ENCODE data around the gene DENND10. TPM values are rescaled to one million over a fixed set of nuclear protein-coding genes. Genes with fewer than 3 reads are reported as not detected.
"Not testable (repeated sequence)": the region's sequence is repeated elsewhere in the genome, so short reads cannot be mapped to it uniquely, and the experiment has no call there.

The DENND10 gene
- 45.9 and 56.3 TPM in 2 replicates for total RNA-seq

DNA sequence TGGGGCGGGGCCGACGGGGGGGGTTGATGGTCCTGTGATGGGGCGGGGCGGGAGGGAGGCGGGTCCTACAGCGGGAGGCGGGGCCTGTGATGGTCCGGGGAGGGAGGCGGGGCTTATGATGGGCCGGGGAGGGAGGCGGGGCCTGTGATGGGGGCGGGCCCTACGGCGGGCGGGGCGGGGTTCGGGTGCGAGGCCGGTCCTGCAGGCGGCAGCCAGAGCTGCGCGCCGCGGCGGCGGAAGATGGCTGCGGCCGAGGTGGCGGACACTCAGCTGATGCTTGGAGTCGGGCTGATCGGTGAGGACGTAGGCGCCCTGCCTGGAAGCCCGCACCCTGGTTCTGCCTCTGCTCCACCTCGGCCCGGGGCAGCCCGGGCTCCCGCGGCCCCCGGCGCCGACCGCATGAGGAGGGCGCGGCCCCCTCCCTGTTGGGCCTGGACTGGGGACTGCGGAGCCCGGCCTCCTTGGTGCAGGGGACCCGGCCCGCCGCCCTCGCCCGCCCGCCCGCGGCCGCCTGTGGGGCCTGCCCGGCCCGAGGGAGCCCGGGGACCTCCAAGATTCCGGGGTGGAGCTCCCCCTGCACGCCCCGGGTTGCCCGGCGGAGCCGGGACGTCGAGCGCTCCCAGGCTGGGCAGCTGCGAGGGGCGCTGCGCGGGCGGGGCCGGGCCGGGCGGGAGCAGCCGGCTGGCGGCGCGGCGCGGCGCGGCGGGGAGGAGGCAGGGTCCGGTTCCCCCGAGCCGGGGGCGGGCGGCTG is at the start of gene DENND10:
TSS of gene DENND10 (plus strand) at position 211 of the 751 bp plus-strand sequence. CDS start at position 241, 30 bp downstream.
- DNase-seq (ENCODE audit: low read depth, low spot score): peak; percentile 52

DNA sequence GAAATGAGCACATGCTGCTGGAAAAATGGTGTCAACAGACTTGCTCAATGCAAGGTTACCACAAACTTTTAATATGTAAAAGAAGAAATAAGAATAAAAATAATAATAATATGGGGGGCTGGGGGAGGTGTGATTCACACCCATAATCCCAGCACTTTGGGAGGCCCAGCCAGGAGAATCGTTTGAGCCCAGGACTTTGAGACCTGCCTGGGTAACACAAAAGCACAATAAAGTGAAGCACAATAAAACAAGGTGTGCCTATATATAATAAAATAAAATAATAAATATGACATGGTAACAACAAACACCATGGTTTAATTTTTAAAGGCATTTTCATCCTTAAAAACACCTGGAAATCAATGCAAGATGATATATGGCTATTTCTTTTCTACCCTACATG is 48.4 kb upstream of the DENND10 start:
- DNase-seq (ENCODE audit: low read depth, low spot score): no peak

GRCh38 chr10:119058010-119058409 is 45.9 kb upstream of the DENND10 start:
- DNase-seq (ENCODE audit: low read depth, low spot score): no peak

DNA sequence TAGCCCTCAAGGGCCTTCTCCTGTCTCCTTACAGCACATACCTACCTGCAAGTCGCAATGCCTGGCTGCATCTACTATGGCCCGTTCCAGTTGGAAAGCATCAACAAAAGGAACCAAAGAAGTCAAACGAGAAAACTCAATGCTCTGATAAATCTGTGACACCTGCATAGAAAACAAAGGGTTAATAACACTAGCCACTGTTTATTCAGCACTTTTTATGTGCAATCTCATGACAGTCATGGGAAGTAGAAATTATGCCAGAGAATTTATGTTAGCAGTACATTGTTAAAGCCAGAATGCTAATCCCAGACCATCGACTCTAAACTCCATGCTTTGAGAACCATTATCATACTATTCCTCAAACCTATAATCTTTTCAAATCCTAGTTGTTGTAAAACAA is 44.4 kb upstream of the DENND10 start:
- no peak for DNase-seq (ENCODE audit: low read depth, low spot score)

- no peak for DNase-seq (ENCODE audit: low read depth, low spot score)
These were observed 43.8 kb upstream of the DENND10 start for GRCh38 chr10:119060107-119060506.

- no peak for DNase-seq (ENCODE audit: low read depth, low spot score)
These were observed 42.6 kb upstream of the DENND10 start for GRCh38 chr10:119061352-119061751.

- no peak for DNase-seq (ENCODE audit: low read depth, low spot score)
These were observed 42.0 kb upstream of the DENND10 start for GRCh38 chr10:119061926-119062325.

- DNase-seq (ENCODE audit: low read depth, low spot score): no peak
These were observed 33.3 kb upstream of the DENND10 start for GRCh38 chr10:119070395-119071165.

DNA sequence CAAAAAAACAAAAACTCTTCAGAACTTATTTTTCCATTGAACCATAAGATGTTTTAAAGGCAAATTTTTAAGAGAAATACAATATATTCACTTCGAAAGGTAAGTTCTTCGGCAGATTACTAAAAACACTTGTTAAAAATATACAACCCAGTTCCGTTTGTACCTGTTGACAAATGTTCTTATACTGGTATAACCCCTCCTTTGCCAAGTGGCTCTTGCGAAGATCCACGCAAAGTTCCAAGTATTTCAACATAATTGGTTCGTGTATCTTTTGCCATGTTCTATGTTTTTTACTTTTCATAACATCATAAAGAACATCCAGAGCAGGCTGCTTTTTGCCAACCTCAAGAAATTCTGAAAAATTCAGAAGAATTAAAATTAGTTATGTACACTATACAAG is 30.3 kb upstream of the DENND10 start:
- no peak for DNase-seq (ENCODE audit: low read depth, low spot score)

- DNase-seq (ENCODE audit: low read depth, low spot score): no peak
These were observed 25.3 kb upstream of the DENND10 start for GRCh38 chr10:119078422-119079179.

DNA sequence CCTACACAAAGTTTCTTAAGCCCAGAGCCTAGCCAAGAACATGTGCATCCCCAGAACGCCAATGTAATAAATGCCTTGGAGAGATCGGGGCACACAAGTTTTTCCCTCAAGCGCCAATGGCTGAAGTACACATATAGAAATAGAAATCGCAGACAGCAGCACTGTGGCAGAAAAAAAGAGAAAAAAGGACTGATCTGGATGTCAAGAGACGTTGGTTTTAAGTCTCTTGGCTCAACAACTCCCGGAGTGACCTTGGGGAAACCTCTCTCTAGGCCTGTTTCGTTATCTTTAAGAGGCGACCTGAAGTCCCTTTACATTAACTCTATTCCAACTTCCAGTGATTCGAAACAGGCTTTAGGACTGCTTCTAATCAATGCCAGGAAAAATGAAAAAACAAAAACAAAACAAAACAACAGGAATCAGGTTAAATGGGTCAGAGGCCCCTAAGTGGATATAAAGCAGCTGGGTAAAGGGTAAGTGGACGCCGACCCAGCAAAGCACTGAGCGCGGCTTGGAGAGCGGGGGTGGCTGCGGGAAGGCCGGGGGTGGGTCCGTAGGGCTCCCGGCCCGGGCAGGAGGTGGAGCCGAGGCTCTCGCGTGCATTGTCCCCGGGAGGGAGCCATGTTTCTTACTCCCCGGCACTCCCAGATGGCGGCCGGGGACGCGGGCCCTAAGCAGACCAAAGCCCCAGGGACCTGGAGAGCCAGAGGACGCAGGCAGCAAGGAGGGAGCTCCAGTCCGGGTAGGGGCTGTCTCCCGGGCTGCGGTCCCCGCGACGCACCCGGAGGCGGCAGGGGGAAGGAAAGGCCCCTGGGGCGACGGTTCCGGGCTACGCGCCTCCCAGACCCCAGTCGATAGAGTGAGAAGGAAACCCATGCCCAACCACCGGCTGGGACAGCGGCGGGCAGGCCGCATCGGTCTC is 24.1 kb upstream of the DENND10 start:
- DNase-seq (ENCODE audit: low read depth, low spot score): peak; percentile 36

GRCh38 chr10:119080521-119081259 is 23.2 kb upstream of the DENND10 start, which contains the start of gene EIF3A:
Gene EIF3A, minus strand, starts transcription at chr10:119080817. Its CDS starts 141 bp downstream, at chr10:119080676.
- DNase-seq (ENCODE audit: low read depth, low spot score): peak; percentile 72

DNA sequence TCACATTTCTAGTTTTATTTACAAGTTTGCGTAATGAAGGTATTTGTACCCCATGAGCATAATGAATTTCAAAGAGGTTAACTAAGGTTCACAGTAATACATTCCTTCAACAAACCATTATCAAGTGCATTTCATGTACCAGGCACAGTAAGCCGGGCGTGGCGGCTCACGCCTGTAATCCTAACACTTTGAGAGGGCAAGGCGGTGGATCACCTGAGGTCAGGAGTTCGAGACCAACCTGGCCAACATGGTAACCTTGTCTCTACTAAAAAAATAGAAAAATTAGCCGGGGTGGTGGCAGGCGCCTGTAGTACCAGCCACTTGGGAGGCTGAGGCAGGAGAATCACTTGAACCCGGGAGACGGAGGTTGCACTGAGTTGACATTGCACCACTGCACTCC is 19.0 kb upstream of the DENND10 start:
- DNase-seq (ENCODE audit: low read depth, low spot score): no peak

- DNase-seq (ENCODE audit: low read depth, low spot score): no peak
These were observed 16.5 kb upstream of the DENND10 start for GRCh38 chr10:119087271-119087882.

- DNase-seq (ENCODE audit: low read depth, low spot score): no peak
These were observed 13.7 kb upstream of the DENND10 start for GRCh38 chr10:119090026-119090795.

- no peak for DNase-seq (ENCODE audit: low read depth, low spot score)
These were observed 12.9 kb upstream of the DENND10 start for GRCh38 chr10:119090968-119091367.

- DNase-seq (ENCODE audit: low read depth, low spot score): no peak
These were observed 8.3 kb upstream of the DENND10 start for GRCh38 chr10:119095640-119096039.

DNA sequence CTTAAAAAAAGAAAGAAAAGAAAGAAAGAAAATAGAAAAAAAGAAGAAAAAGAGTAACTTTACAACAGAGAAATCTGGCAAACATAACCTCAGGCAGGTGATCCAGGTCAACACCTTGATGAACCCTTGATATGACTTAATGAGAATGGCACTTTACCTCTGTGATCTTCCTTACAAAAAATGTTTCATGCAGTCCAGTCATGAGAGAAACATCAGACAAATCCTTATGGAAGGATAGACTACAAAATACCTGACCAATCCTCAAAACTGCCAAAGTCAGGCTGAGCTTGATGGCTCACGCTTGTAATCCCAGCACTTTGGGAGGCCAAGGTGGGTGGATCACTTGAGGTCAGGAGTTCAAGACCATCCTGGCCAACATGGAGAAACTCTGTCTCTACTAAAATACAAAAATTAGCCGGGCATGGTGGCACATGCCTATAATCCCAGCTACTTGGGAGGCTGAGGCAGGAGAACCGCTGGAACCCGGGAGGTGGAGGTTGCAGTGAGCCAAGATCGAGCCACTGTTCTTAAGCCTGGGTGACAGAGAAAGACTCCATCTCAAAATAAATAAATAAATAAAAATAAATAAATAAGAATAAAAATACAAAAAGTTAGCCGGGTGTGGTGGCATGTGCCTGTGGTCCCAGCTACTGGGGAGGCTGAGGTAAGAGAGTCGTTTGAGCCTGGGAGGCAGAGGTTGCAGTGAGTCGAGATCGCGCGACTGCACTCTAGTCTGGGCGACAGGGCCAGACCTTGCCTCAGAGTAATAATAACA is 7.1 kb upstream of the DENND10 start:
- DNase-seq (ENCODE audit: low read depth, low spot score): not testable (repeated sequence)
